Hepatocyte (in vitro differentiated cells): ENCODE measurements around the gene FARP1. TPM values are rescaled to one million over a fixed set of nuclear protein-coding genes. Genes with fewer than 3 reads are reported as not detected.

ENCODE experiments used
- DNase-seq: peaks from one replicate; pipeline ENCODE4 v3.0.0-alpha.2; 2016; ENCODE audit warnings: low spot score
- H2AFZ ChIP-seq: fragments of 200-600 bp; sonication (generic); 2 replicates; pipeline ENCODE4 v1.6.0; 2016; ENCODE audit warnings: antibody characterized with exemption, mild to moderate bottlenecking
- H3K27ac ChIP-seq: fragments of 200-600 bp; sonication (generic); 2 replicates; pipeline ENCODE4 v1.5.1; 2016; ENCODE audit warnings: mild to moderate bottlenecking
- H3K27me3 ChIP-seq: fragments of 200-600 bp; sonication (generic); 2 replicates; pipeline ENCODE4 v1.6.1; 2016
- H3K36me3 ChIP-seq: fragments of 200-600 bp; sonication (generic); replicated peaks from 2 replicates; pipeline ENCODE4 v1.5.1; 2016; ENCODE audit warnings: low read depth; ENCODE audit not compliant: insufficient read depth
- H3K4me1 ChIP-seq: fragments of 200-600 bp; sonication (generic); 2 replicates; pipeline ENCODE4 v1.5.1; 2016; ENCODE audit warnings: mild to moderate bottlenecking, moderate library complexity; ENCODE audit not compliant: insufficient read depth
- H3K4me2 ChIP-seq: fragments of 200-600 bp; sonication (generic); 2 replicates; pipeline ENCODE4 v1.6.0; 2016
- H3K4me3 ChIP-seq: fragments of 200-600 bp; sonication (generic); 2 replicates; pipeline ENCODE4 v1.5.1; 2016; ENCODE audit warnings: mild to moderate bottlenecking
- H3K79me2 ChIP-seq: fragments of 200-600 bp; sonication (generic); 2 replicates; pipeline ENCODE4 v1.6.0; 2017; ENCODE audit warnings: mild to moderate bottlenecking
- H3K9me2 ChIP-seq: fragments of 200-600 bp; sonication (generic); replicated peaks from 2 replicates; pipeline ENCODE4 v1.6.0; 2017; ENCODE audit warnings: mild to moderate bottlenecking; ENCODE audit not compliant: insufficient read depth
- H3K9me3 ChIP-seq: fragments of 200-600 bp; sonication (generic); 2 replicates; pipeline ENCODE4 v1.5.1; 2016; ENCODE audit warnings: low read depth, mild to moderate bottlenecking
- H4K20me1 ChIP-seq: fragments of 200-600 bp; sonication (generic); 2 replicates; pipeline ENCODE4 v1.6.0; 2016; ENCODE audit warnings: mild to moderate bottlenecking; ENCODE audit not compliant: insufficient read depth, poor library complexity, severe bottlenecking
- CTCF ChIP-seq: fragments of 200-600 bp; sonication (generic); IDR thresholded peaks from 2 replicates; pipeline ENCODE4 v1.5.1; 2016; ENCODE audit warnings: antibody characterized with exemption, mild to moderate bottlenecking; ENCODE audit not compliant: poor library complexity
- EZH2 ChIP-seq: fragments of 200-600 bp; sonication (generic); IDR thresholded peaks from 2 replicates; pipeline ENCODE4 v1.6.1; 2016; ENCODE audit warnings: antibody characterized with exemption, mild to moderate bottlenecking, borderline replicate concordance
- EZH2phosphoT487 ChIP-seq: fragments of 200-600 bp; sonication (generic); IDR thresholded peaks from one replicate; pipeline ENCODE4 v1.6.1; 2018; ENCODE audit warnings: antibody characterized with exemption, mild to moderate bottlenecking, low read depth, moderate library complexity; ENCODE audit not compliant: unreplicated experiment, severe bottlenecking
- WGBS: methylation state at CpG from one replicate; pipeline ENCODE4 v1.1.6; 2016; ENCODE audit warnings: low lambda C conversion rate; ENCODE audit errors: missing lambda C conversion rate; 5-methylcytosine and 5-hydroxymethylcytosine counted together
- polyA plus RNA-seq: library from polyadenylated mRNA; unstranded; fragments of >200 nt; fragmentation: Nextera tagmentation; extraction: Ambion mirVana; gene quantifications from 2 replicates; pipeline ENCODE4 v1.2.1, GENCODE V29; 2016
- total RNA-seq: library from RNA; depleted of rRNA; stranded (reverse); fragments of >200 nt; gene quantifications from 2 replicates; pipeline ENCODE4 v1.2.3, GENCODE V29; 2014

FARP1 gene
- total and polyA plus RNA-seq, 2 experiments from 2014 or later: 35.5 to 68.7 TPM

GRCh38 chr13:98482476-98483444 lies 339.9 kb downstream of the FARP1 start:
- peak overlapping the region; percentile 66 for H3K4me2 ChIP-seq
- H3K79me2 ChIP-seq: peaks cover 84% of the 10 kb centered on the region
- H3K27ac ChIP-seq: peak overlapping the region; percentile 97
- peaks cover 26% of the 10 kb centered on the region for H4K20me1 ChIP-seq
- H3K9me2 ChIP-seq: no peaks in the 10 kb centered on the region
- H3K9me3 ChIP-seq: no peaks in the 10 kb centered on the region
- no peaks in the 10 kb centered on the region for H3K36me3 ChIP-seq
- TF ChIP-seq CTCF: no peak
- no peak for TF ChIP-seq EZH2
- TF ChIP-seq EZH2phosphoT487: no peak
- H3K27me3 ChIP-seq: no peaks in the 10 kb centered on the region
- peaks cover 36% of the 10 kb centered on the region for H3K4me1 ChIP-seq
- H2AFZ ChIP-seq: no peak overlapping the region
- DNase-seq: no peak
- 88% methylated on average over 26 of the region's 28 CpGs for WGBS
- H3K4me3 ChIP-seq: no peak overlapping the region

GRCh38 chr13:98483601-98484288 lies 340.9 kb downstream of the FARP1 start:
- WGBS: 42% methylated on average over 14 of the region's 14 CpGs
- no peak overlapping the region for H3K4me3 ChIP-seq
- H3K27ac ChIP-seq: peak overlapping the region; percentile 97
- peak overlapping the region; percentile 66 for H3K4me2 ChIP-seq
- H4K20me1 ChIP-seq: peaks cover 25% of the 10 kb centered on the region
- no peaks in the 10 kb centered on the region for H3K9me3 ChIP-seq
- H3K9me2 ChIP-seq: no peaks in the 10 kb centered on the region
- H3K79me2 ChIP-seq: peaks cover 84% of the 10 kb centered on the region
- DNase-seq: peak; percentile 52
- H3K36me3 ChIP-seq: no peaks in the 10 kb centered on the region
- H3K4me1 ChIP-seq: peaks cover 36% of the 10 kb centered on the region
- no peak overlapping the region for H2AFZ ChIP-seq
- TF ChIP-seq EZH2phosphoT487: no peak
- no peak for TF ChIP-seq EZH2
- peak; percentile 19 for TF ChIP-seq CTCF
- no peaks in the 10 kb centered on the region for H3K27me3 ChIP-seq

- Histone ChIP-seq H3K36me3 (no peaks in the 10 kb centered on the region), H4K20me1 (peaks cover 33% of the 10 kb centered on the region), H3K9me2 (no peaks in the 10 kb centered on the region), H3K27ac (peak overlapping the region; percentile 97), H3K4me3 (no peak overlapping the region), H3K9me3 (no peaks in the 10 kb centered on the region), H3K4me2 (peak overlapping the region; percentile 66), H3K27me3 (no peaks in the 10 kb centered on the region), H3K79me2 (peaks cover 84% of the 10 kb centered on the region), H2AFZ (no peak overlapping the region), H3K4me1 (peaks cover 41% of the 10 kb centered on the region)
- peak; percentile 91 for DNase-seq
- 25% methylated on average over 21 of the region's 21 CpGs for WGBS
- TF ChIP-seq EZH2 (no peak), EZH2phosphoT487 (no peak), CTCF (no peak)
Observed at GRCh38 chr13:98484289-98485219, 341.7 kb downstream of the FARP1 start.
